HG02970 (cell line): Measurements from ENCODE around the gene SCUBE2.

Experiments
- ATAC-seq: cut with Tn5 transposase; IDR thresholded peaks from one replicate; pipeline ENCODE4 v1.9.1; 2021; ENCODE audit warnings: mild to moderate bottlenecking, moderate library complexity, moderate number of reproducible peaks; ENCODE audit not compliant: unreplicated experiment, low FRiP score

The SCUBE2 gene

DNA sequence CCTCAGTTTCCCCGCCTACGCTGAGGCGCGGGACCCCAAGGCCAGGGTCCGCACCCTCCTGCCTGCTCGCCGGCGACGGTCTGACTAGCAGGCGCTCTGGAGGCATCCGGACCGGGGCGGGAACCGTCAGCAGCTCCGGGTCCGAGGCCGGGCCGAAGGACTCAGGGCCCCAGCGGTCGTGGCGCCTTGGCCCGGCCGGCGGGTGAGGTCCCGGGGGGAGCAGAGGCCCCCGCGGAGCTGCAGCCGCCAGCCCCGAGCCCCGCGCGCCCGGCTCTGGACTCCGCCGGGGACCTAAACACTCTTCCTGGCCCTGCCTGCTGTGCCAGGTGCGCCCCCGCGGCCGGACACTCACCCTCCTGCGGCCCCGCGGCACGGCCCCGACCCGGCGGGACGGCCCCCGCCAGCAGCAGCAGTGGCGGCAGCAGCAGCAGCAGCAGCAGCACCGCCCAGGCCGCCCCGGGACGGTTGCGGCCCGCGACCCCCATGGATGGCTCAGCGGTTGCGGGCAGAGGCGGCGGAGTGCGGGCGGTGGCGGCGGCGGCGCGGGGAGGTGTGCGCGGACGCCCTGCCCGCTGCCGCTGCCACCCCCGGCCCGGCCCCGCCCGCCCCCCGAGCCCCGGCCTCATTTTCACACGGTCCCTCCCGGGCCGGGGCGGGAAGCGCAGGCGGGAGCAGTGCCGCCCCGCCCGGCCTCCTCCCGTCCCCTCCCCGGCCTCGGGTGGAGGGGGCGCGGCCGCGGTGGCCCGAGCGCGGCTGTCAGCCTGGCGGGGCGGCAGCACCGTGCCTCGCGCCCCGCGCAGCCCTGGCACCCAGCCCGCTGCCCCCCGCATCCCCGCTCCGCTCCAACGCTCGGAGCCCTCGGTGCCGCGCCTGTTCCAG lies at the start of gene SCUBE2:
TSS of gene SCUBE2 (minus strand) at position 556 of the 879 bp plus-strand sequence. CDS start at position 485, 71 bp downstream.
- no peak for ATAC-seq

DNA sequence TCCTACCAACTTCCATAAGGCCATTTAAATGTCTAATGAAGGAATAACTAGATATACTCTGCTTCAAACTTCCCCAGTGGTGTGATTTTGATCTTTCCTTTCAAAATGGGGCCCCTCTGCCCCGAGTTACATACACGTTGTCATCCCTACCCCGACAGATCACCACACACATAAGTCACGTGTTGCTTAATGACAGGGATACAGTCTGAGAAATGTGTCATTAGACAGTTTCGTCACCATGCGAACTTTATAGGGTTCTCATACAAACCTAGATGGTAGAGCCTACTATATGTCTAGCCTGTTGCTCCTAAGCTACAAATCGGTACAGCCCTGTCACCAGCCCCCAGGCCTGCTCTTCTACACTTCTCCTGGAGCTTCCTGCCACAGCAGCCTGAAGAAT lies 49.8 kb upstream of the SCUBE2 start:
- no peak for ATAC-seq

DNA sequence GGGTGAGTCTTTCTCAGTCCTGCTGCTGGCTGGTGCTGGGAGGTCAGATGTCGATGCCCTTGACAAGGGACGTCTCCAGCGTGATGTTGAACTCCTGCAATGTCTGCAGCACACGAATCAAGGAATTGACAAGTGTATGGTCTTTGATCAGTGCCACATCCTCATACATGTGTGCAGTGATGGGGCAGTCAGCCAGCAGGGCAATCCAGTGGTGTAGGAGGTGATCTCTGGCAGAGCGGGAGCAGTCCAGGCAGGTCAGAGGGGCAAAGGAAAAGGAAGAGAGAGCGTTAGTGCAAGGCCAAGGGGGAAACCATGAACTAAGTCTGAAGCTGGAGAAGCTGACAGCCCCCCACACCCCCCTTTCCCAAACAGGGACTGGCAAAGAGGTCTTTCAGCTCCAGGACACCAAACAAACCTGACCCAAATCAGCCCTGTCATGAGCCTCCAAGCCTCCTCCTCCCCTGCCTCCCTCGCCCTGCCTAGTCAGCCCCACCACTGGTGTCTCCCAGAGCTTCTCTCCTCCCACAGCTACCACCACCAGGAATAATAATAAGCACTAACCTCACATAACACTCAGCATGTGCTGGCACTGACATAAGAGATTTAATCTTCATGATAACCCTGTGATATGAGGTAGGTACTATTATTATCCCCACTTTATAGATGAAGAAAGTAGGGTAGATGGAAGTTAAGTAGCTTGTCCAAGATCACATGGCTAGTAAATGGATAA lies 48.4 kb upstream of the SCUBE2 start:
- ATAC-seq, result no peak

- no peak for ATAC-seq
Observed at GRCh38 chr11:9138612-9139579, 47.5 kb upstream of the SCUBE2 start.

DNA sequence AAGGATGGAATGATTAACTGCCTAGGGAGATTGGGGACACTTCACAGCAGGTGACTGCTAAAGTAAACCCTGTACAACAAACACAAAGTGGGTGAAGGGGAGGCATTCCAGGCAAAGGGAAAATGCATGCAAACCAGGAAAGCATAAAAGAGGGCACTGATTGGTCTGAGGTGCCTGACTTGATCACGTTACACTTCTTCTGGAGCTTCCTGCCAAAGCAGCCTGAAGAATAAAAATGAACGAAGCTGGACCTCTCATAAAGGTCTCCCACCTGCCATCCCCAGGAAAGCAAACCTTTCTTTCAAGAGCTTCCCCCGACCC lies 46.7 kb upstream of the SCUBE2 start:
- no peak for ATAC-seq

DNA sequence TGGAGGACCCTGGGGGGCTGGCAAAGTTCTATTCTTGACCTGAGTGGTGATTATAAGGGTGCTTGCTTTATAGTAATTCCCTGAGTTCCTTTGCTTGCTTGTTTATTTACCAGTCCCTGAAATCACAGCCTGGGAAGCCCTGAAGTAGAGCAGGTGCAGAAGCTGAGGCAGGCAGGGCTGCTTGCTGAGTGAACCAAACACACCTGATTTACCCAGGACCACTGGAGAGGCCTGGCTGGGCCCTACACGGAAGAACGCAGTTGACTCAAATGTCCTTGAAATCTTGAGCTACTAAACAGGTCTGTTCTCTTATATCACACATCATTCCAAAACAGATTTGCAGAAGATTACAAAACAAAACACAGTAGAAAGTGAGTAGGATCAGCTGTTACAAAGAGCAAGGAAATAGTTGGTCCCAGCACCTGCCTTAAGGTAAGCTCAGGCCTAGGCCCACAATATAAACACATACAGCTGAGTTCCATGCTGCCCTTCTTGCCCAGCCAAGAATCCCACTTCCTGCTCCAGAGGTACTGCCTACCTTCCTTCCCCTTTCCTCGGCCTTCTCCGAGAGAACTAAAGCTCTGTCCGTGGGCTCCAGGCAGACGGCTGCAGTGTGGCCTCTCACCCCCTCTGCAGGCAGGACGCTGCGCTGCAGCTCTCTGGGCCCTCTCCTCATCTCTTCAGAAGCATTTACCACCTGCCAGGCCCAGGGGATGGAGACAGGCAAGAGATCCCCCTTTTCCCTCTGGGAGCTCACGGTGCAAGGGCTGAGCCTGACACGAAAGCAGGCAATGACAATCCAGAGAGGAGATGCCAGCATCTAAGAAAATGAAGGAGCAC lies 46.1 kb upstream of the SCUBE2 start:
- ATAC-seq, result peak; percentile 77

- no peak for ATAC-seq
Observed at GRCh38 chr11:9136741-9137140, 45.3 kb upstream of the SCUBE2 start.

GRCh38 chr11:9133956-9134355 lies 42.6 kb upstream of the SCUBE2 start:
- ATAC-seq, result no peak

DNA sequence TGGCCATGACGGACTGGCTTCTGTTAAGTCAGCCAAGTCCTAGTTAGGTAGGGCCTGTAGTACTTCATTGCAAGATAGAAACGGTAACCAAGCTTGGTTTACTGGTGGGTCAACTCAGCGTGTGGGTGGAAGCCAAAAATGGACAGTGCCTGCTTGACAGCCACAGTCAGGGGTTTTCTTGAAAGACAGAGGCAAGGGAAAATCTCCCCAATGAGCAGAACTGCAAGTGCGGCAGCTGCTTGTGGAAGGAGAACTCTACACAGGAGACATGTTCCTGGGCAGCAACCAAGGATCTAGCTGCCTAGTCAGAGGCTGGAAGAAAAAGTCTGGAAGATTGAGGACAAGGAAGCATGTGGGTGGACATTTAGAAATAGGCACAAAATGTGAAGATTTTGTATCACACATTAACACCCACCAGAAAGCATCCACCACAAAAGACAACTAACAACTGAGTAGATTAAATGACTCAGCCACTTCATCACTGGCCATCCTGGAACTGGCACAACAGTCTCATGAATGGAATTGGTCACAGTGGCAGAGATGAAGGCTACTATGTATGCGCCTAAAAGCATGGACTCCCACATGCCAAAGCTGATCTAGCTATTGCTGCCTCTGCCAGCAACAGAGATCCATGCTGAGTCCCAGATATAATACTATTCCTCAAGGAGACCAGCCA lies 40.9 kb upstream of the SCUBE2 start:
- no peak for ATAC-seq

DNA sequence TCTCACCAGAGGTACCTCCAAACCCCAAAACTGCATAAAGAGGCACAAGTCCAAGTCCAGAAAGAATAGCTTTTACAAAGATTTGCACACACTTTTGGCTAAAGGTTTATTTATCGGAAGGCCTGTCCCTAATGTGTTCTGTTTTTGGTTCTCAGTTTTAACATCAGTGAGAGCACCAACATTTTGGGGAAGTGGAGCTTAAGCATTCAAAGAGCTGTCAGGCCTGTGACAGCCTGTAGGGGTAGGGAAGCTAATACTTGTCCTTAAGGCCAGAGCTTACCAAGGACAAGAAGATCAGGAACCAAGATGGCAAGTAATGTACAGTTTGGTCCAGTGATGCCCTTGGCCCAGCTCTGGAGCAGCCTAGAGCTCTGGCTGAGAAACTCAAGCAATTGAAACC lies 38.9 kb upstream of the SCUBE2 start:
- no peak for ATAC-seq

- ATAC-seq, result no peak
Observed at GRCh38 chr11:9126636-9127035, 35.2 kb upstream of the SCUBE2 start.

- no peak for ATAC-seq
Observed at GRCh38 chr11:9125185-9125886, 33.9 kb upstream of the SCUBE2 start.

DNA sequence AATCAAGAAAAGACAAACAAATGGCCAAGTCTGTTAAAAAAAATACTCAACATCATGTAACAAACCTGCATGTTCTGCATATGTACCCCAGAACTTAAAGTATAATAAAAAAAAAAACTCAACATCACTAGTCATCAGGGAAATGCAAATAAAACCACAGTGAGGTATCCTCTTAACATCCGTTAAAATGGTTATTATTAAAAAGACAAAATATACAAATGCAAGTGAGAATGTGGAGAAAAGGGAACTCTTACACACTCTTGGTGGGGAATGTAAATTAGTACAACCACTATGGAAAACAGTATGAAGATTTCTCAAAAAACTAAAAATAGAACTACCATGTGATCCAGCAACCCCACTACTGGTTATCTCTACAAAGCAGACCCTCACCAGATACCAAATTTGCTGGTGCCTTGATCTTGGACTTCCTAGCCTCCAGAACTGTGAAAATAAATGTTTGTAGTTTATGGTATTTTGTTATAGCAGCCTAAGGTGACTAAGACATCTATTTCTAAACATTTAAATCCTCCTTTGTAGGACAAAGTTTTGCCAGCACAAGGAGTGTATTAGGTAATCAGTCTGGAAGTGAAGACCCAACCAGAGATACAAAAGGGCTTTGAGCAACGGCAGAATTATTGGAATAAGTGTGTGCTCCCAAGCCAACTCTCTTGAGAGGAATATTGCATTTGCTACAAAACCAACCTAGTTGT lies 32.4 kb upstream of the SCUBE2 start:
- ATAC-seq, result no peak

- ATAC-seq, result no peak
Observed at GRCh38 chr11:9121469-9121796, 30.0 kb upstream of the SCUBE2 start.

- no peak for ATAC-seq
Observed at GRCh38 chr11:9120664-9121468, 29.5 kb upstream of the SCUBE2 start.

DNA sequence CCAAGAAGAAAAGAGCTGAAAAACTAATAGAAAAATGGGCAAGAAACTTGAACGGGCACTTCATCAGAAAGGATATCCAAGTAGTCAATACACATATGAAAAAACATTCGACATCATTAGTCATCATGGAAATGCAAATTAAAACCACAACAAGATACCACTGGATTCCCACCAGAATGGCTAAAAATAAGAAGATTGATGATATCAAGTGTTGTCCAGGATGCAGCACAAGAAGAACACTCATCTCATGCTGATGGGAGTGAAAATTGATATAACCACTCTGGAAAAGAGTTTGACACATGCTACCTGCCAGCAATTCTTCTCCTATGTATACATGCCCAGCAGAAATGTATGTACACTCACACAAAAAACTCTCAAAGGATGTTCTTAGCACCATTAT lies 26.9 kb upstream of the SCUBE2 start:
- no peak for ATAC-seq

- ATAC-seq, result no peak
Observed at GRCh38 chr11:9112075-9112474, 20.7 kb upstream of the SCUBE2 start.
